H1 (cell line): ENCODE results near the gene PRRX2. TPM values are rescaled to one million over a fixed set of nuclear protein-coding genes. Genes with fewer than 3 reads are reported as not detected.

ENCODE experiments used
- CTCF ChIA-PET: fragments of 300-600 bp; sonication (Branson Sonifier 250); formaldehyde crosslinking; loops from one replicate; lab custom pipeline; 2021; ENCODE audit not compliant: partially characterized antibody; lab: Charles Lee
- POLR2A ChIA-PET: fragments of 300-600 bp; sonication (Branson Sonifier 250); formaldehyde crosslinking; loops from one replicate; lab custom pipeline; 2021; ENCODE audit warnings: inconsistent platforms; ENCODE audit not compliant: partially characterized antibody; lab: Charles Lee
- DNase-seq, 2 experiments: peaks; one replicate each; pipeline versions ENCODE4 v3.0.0 to v3.0.0-alpha.2; 2010 to 2022; ENCODE audit warnings: low spot score in 2 of 2, low read depth in 1 of 2, mixed read lengths in 1 of 2
- FAIRE-seq: peaks from 2 replicates; lab custom pipeline; 2011; peaks lifted over from hg19 to GRCh38; lab: Jason Lieb, UNC
- H2AFZ ChIP-seq: 2 replicates; pipeline ENCODE4 v1.8.1; 2012; ENCODE audit warnings: low read length, inconsistent platforms
- H2AK5ac ChIP-seq: 2 replicates; pipeline ENCODE4 v1.6.1; 2013; ENCODE audit warnings: low read depth, low read length
- H2BK120ac ChIP-seq: replicated peaks from 2 replicates; pipeline ENCODE3; 2013; ENCODE audit warnings: low read depth, low read length, inconsistent platforms
- H2BK12ac ChIP-seq: 2 replicates; pipeline ENCODE4 v1.6.1; 2013; ENCODE audit warnings: low read depth, low read length
- H2BK15ac ChIP-seq: 2 replicates; pipeline ENCODE4 v1.6.1; 2013; ENCODE audit warnings: low read length
- H2BK20ac ChIP-seq: 2 replicates; pipeline ENCODE4 v1.6.1; 2013; ENCODE audit warnings: low read length
- H2BK5ac ChIP-seq: 2 replicates; pipeline ENCODE4 v1.6.1; 2013; ENCODE audit warnings: low read depth, low read length
- H3K14ac ChIP-seq: 2 replicates; pipeline ENCODE4 v1.6.1; 2013; ENCODE audit warnings: inconsistent platforms; ENCODE audit not compliant: insufficient read length
- H3K18ac ChIP-seq: 2 replicates; pipeline ENCODE4 v1.6.1; 2013; ENCODE audit warnings: low read length; ENCODE audit errors: extremely low read depth
- H3K23ac ChIP-seq: 2 replicates; pipeline ENCODE4 v1.6.1; 2013; ENCODE audit warnings: inconsistent platforms; ENCODE audit not compliant: insufficient read length
- H3K23me2 ChIP-seq: 2 replicates; pipeline ENCODE4 v1.6.1; 2013; ENCODE audit warnings: low read depth, low read length
- H3K27ac ChIP-seq: 2 replicates; pipeline ENCODE4 v1.6.1; 2011; ENCODE audit warnings: low read depth, low read length, inconsistent platforms
- H3K27me3 ChIP-seq, 4 experiments: replicated peaks in 1 of 4; 1 replicate in 1 of 4; 2 replicates in 3 of 4; pipeline versions ENCODE4 v1.6.1 to v1.8.1; 2011 to 2013; ENCODE audit warnings: low read length in 3 of 4, mild to moderate bottlenecking in 3 of 4, inconsistent platforms in 2 of 4, mixed read lengths in 2 of 4, moderate library complexity in 1 of 4; ENCODE audit not compliant: control insufficient read depth in 3 of 4, insufficient read depth in 3 of 4; ENCODE audit errors: extremely low read depth in 1 of 4
- H3K36me3 ChIP-seq, 4 experiments: 2 replicates each; pipeline versions ENCODE4 v1.6.1 to v1.8.1; 2011 to 2013; ENCODE audit warnings: mild to moderate bottlenecking in 4 of 4, low read length in 3 of 4, moderate library complexity in 2 of 4, control low read depth in 1 of 4, inconsistent platforms in 1 of 4; ENCODE audit not compliant: insufficient read depth in 4 of 4, control insufficient read depth in 2 of 4
- H3K4ac ChIP-seq: replicated peaks from 2 replicates; pipeline ENCODE3; 2013; ENCODE audit warnings: low read length, low read depth, mixed read lengths, inconsistent platforms; ENCODE audit not compliant: insufficient read length
- H3K4me1 ChIP-seq, 4 experiments: replicated peaks in 1 of 4; 1 replicate in 1 of 4; 2 replicates in 3 of 4; pipeline versions ENCODE4 v1.6.1 to v1.8.1; 2011 to 2013; ENCODE audit warnings: low read length in 3 of 4, inconsistent platforms in 2 of 4, mixed read lengths in 1 of 4; ENCODE audit not compliant: insufficient read depth in 4 of 4, control insufficient read depth in 3 of 4
- H3K4me2 ChIP-seq, 2 experiments: 2 replicates each; pipeline versions ENCODE4 v1.6.1 to v1.8.1; 2011 to 2013; ENCODE audit warnings: low read depth in 2 of 2, low read length in 2 of 2, control low read depth in 1 of 2, inconsistent platforms in 1 of 2, mild to moderate bottlenecking in 1 of 2; ENCODE audit not compliant: insufficient read depth in 1 of 2
- H3K4me3 ChIP-seq, 4 experiments: fragments of 200-600, 300-600 bp in 1 of 4; sonication (generic), shearing (Covaris generic), sonication (Bioruptor Twin) in 1 of 4; 2 replicates each; pipeline versions ENCODE4 v1.5.1 to v1.8.1; 2011 to 2016; ENCODE audit warnings: low read length in 4 of 4, low read depth in 3 of 4, control low read depth in 2 of 4, inconsistent platforms in 2 of 4, mild to moderate bottlenecking in 2 of 4, mixed read lengths in 1 of 4, moderate library complexity in 1 of 4; ENCODE audit not compliant: insufficient read depth in 2 of 4; ENCODE audit errors: extremely low read depth in 1 of 4
- H3K56ac ChIP-seq: replicated peaks from 2 replicates; pipeline ENCODE3; 2013; ENCODE audit warnings: low read depth, mild to moderate bottlenecking, mixed read lengths, low read length, inconsistent platforms; ENCODE audit not compliant: insufficient read length
- H3K79me1 ChIP-seq: 2 replicates; pipeline ENCODE4 v1.6.1; 2013; ENCODE audit warnings: low read depth, low read length, control low read depth
- H3K79me2 ChIP-seq, 2 experiments: 2 replicates each; pipeline versions ENCODE4 v1.6.1 to v1.8.1; 2012 to 2013; ENCODE audit warnings: low read length in 2 of 2, mild to moderate bottlenecking in 2 of 2, inconsistent platforms in 1 of 2; ENCODE audit not compliant: insufficient read depth in 2 of 2, control insufficient read depth in 1 of 2
- H3K9ac ChIP-seq, 4 experiments: replicated peaks in 1 of 4; 1 replicate in 1 of 4; 2 replicates in 3 of 4; pipeline versions ENCODE4 v1.6.1 to v1.8.1; 2011 to 2013; ENCODE audit warnings: low read depth in 3 of 4, low read length in 3 of 4, control low read depth in 2 of 4, mild to moderate bottlenecking in 2 of 4, moderate library complexity in 2 of 4, inconsistent platforms in 1 of 4; ENCODE audit errors: extremely low read depth in 1 of 4
- H3K9me3 ChIP-seq, 2 experiments: 2 replicates each; pipeline versions ENCODE4 v1.6.1 to v1.8.1; 2012 to 2013; ENCODE audit warnings: mild to moderate bottlenecking in 2 of 2, moderate library complexity in 2 of 2, control low read depth in 1 of 2, inconsistent platforms in 1 of 2, low read depth in 1 of 2, low read length in 1 of 2, mixed read lengths in 1 of 2; ENCODE audit not compliant: insufficient read depth in 2 of 2
- H4K20me1 ChIP-seq, 2 experiments: replicated peaks in 1 of 2; 2 replicates each; pipeline versions ENCODE3 to v1.8.1; 2011 to 2013; ENCODE audit warnings: inconsistent platforms in 2 of 2, low read length in 2 of 2, mild to moderate bottlenecking in 1 of 2; ENCODE audit not compliant: insufficient read depth in 2 of 2, control insufficient read depth in 1 of 2
- H4K5ac ChIP-seq: 2 replicates; pipeline ENCODE4 v1.6.1; 2013; ENCODE audit warnings: low read length, low read depth, mixed read lengths, inconsistent platforms; ENCODE audit not compliant: insufficient read length
- H4K8ac ChIP-seq: 2 replicates; pipeline ENCODE4 v1.8.0; 2013; ENCODE audit warnings: mild to moderate bottlenecking, moderate library complexity, low read length, inconsistent platforms; ENCODE audit not compliant: insufficient read depth; ENCODE audit errors: extremely low read depth
- H4K91ac ChIP-seq: replicated peaks from 2 replicates; pipeline ENCODE3; 2013; ENCODE audit warnings: low read length, mixed read lengths, inconsistent platforms; ENCODE audit not compliant: insufficient read length
- CTCF ChIP-seq, 3 experiments: IDR thresholded peaks; 1 replicate in 2 of 3; 2 replicates in 1 of 3; pipeline versions ENCODE4 v1.5.1 to v1.6.1; 2011; ENCODE audit warnings: low read length in 3 of 3, mild to moderate bottlenecking in 3 of 3, inconsistent platforms in 2 of 3, low read depth in 1 of 3, moderate library complexity in 1 of 3; ENCODE audit not compliant: insufficient read depth in 1 of 3; ENCODE audit errors: control extremely low read depth in 1 of 3
- E2F6 ChIP-seq: IDR thresholded peaks from 2 replicates; pipeline ENCODE4 v1.6.1; 2012; ENCODE audit warnings: inconsistent platforms
- RAD21 ChIP-seq, 2 experiments: IDR thresholded peaks in 1 of 2; conservative IDR thresholded peaks in 1 of 2; 2 replicates each; pipeline ENCODE4 v1.6.1; 2011; ENCODE audit warnings: low read depth in 2 of 2, low read length in 2 of 2, improper control_type of control experiment in 1 of 2, inconsistent platforms in 1 of 2, mild to moderate bottlenecking in 1 of 2, moderate library complexity in 1 of 2
- TAF7 ChIP-seq: optimal IDR thresholded peaks from 2 replicates; pipeline ENCODE3; 2011; ENCODE audit warnings: low read depth, mild to moderate bottlenecking, inconsistent platforms, low read length, moderate library complexity, borderline replicate concordance
- WGBS, 2 experiments: shearing (Covaris generic) in 1 of 2; methylation state at CpG; one replicate each; pipeline versions ENCODE4 v1.1.6 to v1.1.7; 2013 to 2015; ENCODE audit warnings: low lambda C conversion rate in 2 of 2, mixed read lengths in 2 of 2, inconsistent platforms in 1 of 2, low coverage in 1 of 2, missing lambda C conversion rate in 1 of 2; ENCODE audit not compliant: insufficient replicate concordance in 2 of 2, insufficient coverage in 1 of 2, insufficient read length in 1 of 2; ENCODE audit errors: extremely low coverage in 1 of 2, missing lambda C conversion rate in 1 of 2; 5-methylcytosine and 5-hydroxymethylcytosine counted together
- polyA plus RNA-seq, 7 experiments: library from polyadenylated mRNA; depleted of rRNA in 3 of 7; stranded (reverse) in 5 of 7; unstranded in 2 of 7; fragments of >200 nt in 5 of 7; fragments of 200-250 nt in 2 of 7; gene quantifications; 1 replicate in 5 of 7; 2 replicates in 1 of 7; 4 replicates in 1 of 7; pipeline versions ENCODE4 v1.2.1 to v1.2.3, GENCODE V29; 2011 to 2013; ENCODE audit warnings: missing spikeins in 2 of 7, mixed read lengths in 2 of 7
- total RNA-seq: library from RNA; stranded (reverse); fragmentation: NEBNext Ultra II Directional; extraction: Animal tissue kit (Norgen Biotek cat#: 25700); gene quantifications from 2 replicates; pipeline ENCODE4 v1.2.1, GENCODE V29; 2021

The PRRX2 gene
- total and polyA plus RNA-seq, 2 of the 8 experiments (the other 6 are each of a cell fraction or from before 2014, with no cell fraction given) = 5.8 to 9.2 TPM

- Histone ChIP-seq H3K4me1 (peaks cover 0 to 10% (median 5%) of the 10 kb centered on the region in 4 experiments; a peak in 6 of 7 replicates), H2BK120ac (no peak overlapping the region), H2BK5ac (no peak overlapping the region), H3K4me3 (no peak overlapping the region), H3K14ac (no peak overlapping the region), H2BK20ac (no peak overlapping the region), H3K79me2 (no peaks in the 10 kb centered on the region), H2AK5ac (no peak overlapping the region), H4K91ac (no peak overlapping the region), H3K18ac (no peak overlapping the region), H2BK12ac (no peak overlapping the region), H3K4ac (no peak overlapping the region), H3K23me2 (peaks cover 9% of the 10 kb centered on the region; the same call in 1 of the 2 replicates), H3K56ac (no peak overlapping the region), H2AFZ (no peak overlapping the region), H3K23ac (no peak overlapping the region), H4K8ac (no peak overlapping the region), H3K27ac (no peak overlapping the region), H3K36me3 (no peaks in the 10 kb centered on the region), H3K27me3 (peaks cover 9 to 26% (median 20%) of the 10 kb centered on the region in 4 experiments), H3K9ac (no peak overlapping the region), H4K5ac (no peak overlapping the region), H3K79me1 (no peaks in the 10 kb centered on the region), H3K4me2 (no peak overlapping the region), H3K9me3 (no peaks in the 10 kb centered on the region), H2BK15ac (no peak overlapping the region), H4K20me1 (no peaks in the 10 kb centered on the region)
- FAIRE-seq = no peak
- CTCF ChIA-PET = interaction anchor here (0.8 to 2.9 kb wide), 3 partner anchors 9 to 70 kb away, joined by 3 to 7 read pairs (median 4); no protein-coding TSS in a partner anchor
- TF ChIP-seq RAD21 (IDR thresholded peaks at IDR 0.05 in 1 of 2, conservative IDR thresholded peaks at IDR 0.05 in 1 of 2; ENCODE audit: low read depth in 2 of 2, low read length in 2 of 2) (peak in 1 of 2 experiments; percentile 12; a peak in 1 of 4 replicates), CTCF (IDR thresholded peaks at IDR 0.05; ENCODE audit: control extremely low read depth in 1 of 3, insufficient read depth in 1 of 3, low read depth in 1 of 3, low read length in 3 of 3) (peak in 2 of 3 experiments; percentile 14 to 15; a peak in 1 of 4 replicates), TAF7 (no peak), E2F6 (no peak)
- POLR2A ChIA-PET = interaction anchor here (1.9 kb wide), 1 partner anchor 15 kb away, joined by 6 read pairs; no protein-coding TSS in a partner anchor
- no peak for DNase-seq
- 85% methylated on average over 9 of the region's 9 CpGs; no CpG with 5 or more reads in 1 of the 2 experiments for WGBS, 2 experiments
Observed at GRCh38 chr9:129667850-129668249, 2.4 kb downstream of the PRRX2 start.
